ENCODE results near the gene ZNF804B.

The ZNF804B gene

GRCh38 chr7:89002981-89003956 is 243.8 kb downstream of the ZNF804B start:
- Histone ChIP-seq H3K4me1 (ENCODE audit: control insufficient read depth, insufficient read depth, low read length) (no peaks in the 10 kb centered on the region), H3K9me3 (ENCODE audit: control insufficient read depth, insufficient read depth, low read length) (no peaks in the 10 kb centered on the region), H3K27me3 (ENCODE audit: control insufficient read depth, insufficient read depth, low read length) (no peaks in the 10 kb centered on the region), H3K36me3 (ENCODE audit: control insufficient read depth, insufficient read depth, low read length) (no peaks in the 10 kb centered on the region), H3K9ac (ENCODE audit: low read depth, low read length) (no peak overlapping the region), H3K4me3 (ENCODE audit: low read depth, low read length) (no peak overlapping the region)

- H3K9me3 ChIP-seq (ENCODE audit: control insufficient read depth, insufficient read depth, low read length), result peaks cover 6% of the 10 kb centered on the region
- no peaks in the 10 kb centered on the region for H3K4me1 ChIP-seq (ENCODE audit: control insufficient read depth, insufficient read depth, low read length)
- H3K4me3 ChIP-seq (ENCODE audit: low read depth, low read length), result no peak overlapping the region
- no peak overlapping the region for H3K9ac ChIP-seq (ENCODE audit: low read depth, low read length)
- no peaks in the 10 kb centered on the region for H3K27me3 ChIP-seq (ENCODE audit: control insufficient read depth, insufficient read depth, low read length)
- H3K36me3 ChIP-seq (ENCODE audit: control insufficient read depth, insufficient read depth, low read length), result no peaks in the 10 kb centered on the region
These were observed 252.5 kb downstream of the ZNF804B start for GRCh38 chr7:89012016-89012415.

- Histone ChIP-seq H3K4me3 (ENCODE audit: low read depth, low read length) (no peak overlapping the region), H3K36me3 (ENCODE audit: control insufficient read depth, insufficient read depth, low read length) (no peaks in the 10 kb centered on the region), H3K4me1 (ENCODE audit: control insufficient read depth, insufficient read depth, low read length) (no peaks in the 10 kb centered on the region), H3K27me3 (ENCODE audit: control insufficient read depth, insufficient read depth, low read length) (no peaks in the 10 kb centered on the region), H3K9me3 (ENCODE audit: control insufficient read depth, insufficient read depth, low read length) (no peaks in the 10 kb centered on the region), H3K9ac (ENCODE audit: low read depth, low read length) (no peak overlapping the region)
These were observed 258.2 kb downstream of the ZNF804B start for GRCh38 chr7:89017695-89018094.

- H3K4me3 ChIP-seq (ENCODE audit: low read depth, low read length), result no peak overlapping the region
- no peaks in the 10 kb centered on the region for H3K36me3 ChIP-seq (ENCODE audit: control insufficient read depth, insufficient read depth, low read length)
- no peaks in the 10 kb centered on the region for H3K27me3 ChIP-seq (ENCODE audit: control insufficient read depth, insufficient read depth, low read length)
- H3K9me3 ChIP-seq (ENCODE audit: control insufficient read depth, insufficient read depth, low read length), result no peaks in the 10 kb centered on the region
- no peak overlapping the region for H3K9ac ChIP-seq (ENCODE audit: low read depth, low read length)
- peaks cover 6% of the 10 kb centered on the region for H3K4me1 ChIP-seq (ENCODE audit: control insufficient read depth, insufficient read depth, low read length)
These were observed 262.2 kb downstream of the ZNF804B start for GRCh38 chr7:89021741-89022140.

GRCh38 chr7:89023206-89023605 is 263.7 kb downstream of the ZNF804B start:
- Histone ChIP-seq H3K4me3 (ENCODE audit: low read depth, low read length) (no peak overlapping the region), H3K36me3 (ENCODE audit: control insufficient read depth, insufficient read depth, low read length) (no peaks in the 10 kb centered on the region), H3K9ac (ENCODE audit: low read depth, low read length) (no peak overlapping the region), H3K9me3 (ENCODE audit: control insufficient read depth, insufficient read depth, low read length) (no peaks in the 10 kb centered on the region), H3K4me1 (ENCODE audit: control insufficient read depth, insufficient read depth, low read length) (peaks cover 6% of the 10 kb centered on the region), H3K27me3 (ENCODE audit: control insufficient read depth, insufficient read depth, low read length) (no peaks in the 10 kb centered on the region)

GRCh38 chr7:89023877-89024276 is 264.4 kb downstream of the ZNF804B start:
- Histone ChIP-seq H3K4me3 (ENCODE audit: low read depth, low read length) (no peak overlapping the region), H3K9ac (ENCODE audit: low read depth, low read length) (no peak overlapping the region), H3K27me3 (ENCODE audit: control insufficient read depth, insufficient read depth, low read length) (no peaks in the 10 kb centered on the region), H3K9me3 (ENCODE audit: control insufficient read depth, insufficient read depth, low read length) (no peaks in the 10 kb centered on the region), H3K36me3 (ENCODE audit: control insufficient read depth, insufficient read depth, low read length) (no peaks in the 10 kb centered on the region), H3K4me1 (ENCODE audit: control insufficient read depth, insufficient read depth, low read length) (peaks cover 6% of the 10 kb centered on the region)

GRCh38 chr7:89027781-89028180 is 268.3 kb downstream of the ZNF804B start:
- H3K4me3 ChIP-seq (ENCODE audit: low read depth, low read length), result no peak overlapping the region

GRCh38 chr7:89028319-89028718 is 268.8 kb downstream of the ZNF804B start:
- Histone ChIP-seq H3K4me1 (ENCODE audit: control insufficient read depth, insufficient read depth, low read length) (peaks cover 6% of the 10 kb centered on the region), H3K4me3 (ENCODE audit: low read depth, low read length) (no peak overlapping the region), H3K9ac (ENCODE audit: low read depth, low read length) (no peak overlapping the region), H3K9me3 (ENCODE audit: control insufficient read depth, insufficient read depth, low read length) (no peaks in the 10 kb centered on the region), H3K27me3 (ENCODE audit: control insufficient read depth, insufficient read depth, low read length) (no peaks in the 10 kb centered on the region), H3K36me3 (ENCODE audit: control insufficient read depth, insufficient read depth, low read length) (no peaks in the 10 kb centered on the region)

More at GRCh38 chr7:89027781-89028180, 268.3 kb downstream of the ZNF804B start:
- no peaks in the 10 kb centered on the region for H3K9me3 ChIP-seq (ENCODE audit: control insufficient read depth, insufficient read depth, low read length)
- peaks cover 6% of the 10 kb centered on the region for H3K4me1 ChIP-seq (ENCODE audit: control insufficient read depth, insufficient read depth, low read length)
- H3K9ac ChIP-seq (ENCODE audit: low read depth, low read length), result no peak overlapping the region
- no peaks in the 10 kb centered on the region for H3K36me3 ChIP-seq (ENCODE audit: control insufficient read depth, insufficient read depth, low read length)
- no peaks in the 10 kb centered on the region for H3K27me3 ChIP-seq (ENCODE audit: control insufficient read depth, insufficient read depth, low read length)

- Histone ChIP-seq H3K9ac (ENCODE audit: low read depth, low read length) (no peak overlapping the region), H3K27me3 (ENCODE audit: control insufficient read depth, insufficient read depth, low read length) (no peaks in the 10 kb centered on the region), H3K9me3 (ENCODE audit: control insufficient read depth, insufficient read depth, low read length) (no peaks in the 10 kb centered on the region), H3K36me3 (ENCODE audit: control insufficient read depth, insufficient read depth, low read length) (no peaks in the 10 kb centered on the region), H3K4me1 (ENCODE audit: control insufficient read depth, insufficient read depth, low read length) (no peaks in the 10 kb centered on the region), H3K4me3 (ENCODE audit: low read depth, low read length) (no peak overlapping the region)
These were observed 270.4 kb downstream of the ZNF804B start for GRCh38 chr7:89029864-89030263.

GRCh38 chr7:89041240-89041639 is 281.7 kb downstream of the ZNF804B start:
- H3K27me3 ChIP-seq (ENCODE audit: control insufficient read depth, insufficient read depth, low read length), result no peaks in the 10 kb centered on the region
- no peaks in the 10 kb centered on the region for H3K36me3 ChIP-seq (ENCODE audit: control insufficient read depth, insufficient read depth, low read length)
- no peaks in the 10 kb centered on the region for H3K4me1 ChIP-seq (ENCODE audit: control insufficient read depth, insufficient read depth, low read length)
- no peak overlapping the region for H3K9ac ChIP-seq (ENCODE audit: low read depth, low read length)
- H3K4me3 ChIP-seq (ENCODE audit: low read depth, low read length), result no peak overlapping the region
- no peaks in the 10 kb centered on the region for H3K9me3 ChIP-seq (ENCODE audit: control insufficient read depth, insufficient read depth, low read length)

GRCh38 chr7:89042940-89043339 is 283.4 kb downstream of the ZNF804B start:
- Histone ChIP-seq H3K4me1 (ENCODE audit: control insufficient read depth, insufficient read depth, low read length) (no peaks in the 10 kb centered on the region), H3K36me3 (ENCODE audit: control insufficient read depth, insufficient read depth, low read length) (no peaks in the 10 kb centered on the region), H3K9me3 (ENCODE audit: control insufficient read depth, insufficient read depth, low read length) (no peaks in the 10 kb centered on the region), H3K4me3 (ENCODE audit: low read depth, low read length) (no peak overlapping the region), H3K27me3 (ENCODE audit: control insufficient read depth, insufficient read depth, low read length) (no peaks in the 10 kb centered on the region), H3K9ac (ENCODE audit: low read depth, low read length) (no peak overlapping the region)

GRCh38 chr7:89049043-89049442 is 289.5 kb downstream of the ZNF804B start:
- Histone ChIP-seq H3K36me3 (ENCODE audit: control insufficient read depth, insufficient read depth, low read length) (no peaks in the 10 kb centered on the region), H3K9me3 (ENCODE audit: control insufficient read depth, insufficient read depth, low read length) (no peaks in the 10 kb centered on the region), H3K27me3 (ENCODE audit: control insufficient read depth, insufficient read depth, low read length) (no peaks in the 10 kb centered on the region), H3K9ac (ENCODE audit: low read depth, low read length) (no peak overlapping the region), H3K4me3 (ENCODE audit: low read depth, low read length) (no peak overlapping the region), H3K4me1 (ENCODE audit: control insufficient read depth, insufficient read depth, low read length) (no peaks in the 10 kb centered on the region)
